Activated T-cell treated with anti-CD3 and anti-CD28 coated beads, Interleukin-2, amount 50 U/mL, for 1 hour (primary cell): ENCODE results near the gene MRPL51.
"Not testable (repeated sequence)": the region's sequence is repeated elsewhere in the genome, so short reads cannot be mapped to it uniquely, and the experiment has no call there.

Experiments
- DNase-seq: peaks from one replicate; pipeline ENCODE4 v3.0.0-alpha.2; 2020

MRPL51 gene

GRCh38 chr12:6530576-6531260, 37.7 kb upstream of the MRPL51 start:
- DNase-seq: no peak

DNA sequence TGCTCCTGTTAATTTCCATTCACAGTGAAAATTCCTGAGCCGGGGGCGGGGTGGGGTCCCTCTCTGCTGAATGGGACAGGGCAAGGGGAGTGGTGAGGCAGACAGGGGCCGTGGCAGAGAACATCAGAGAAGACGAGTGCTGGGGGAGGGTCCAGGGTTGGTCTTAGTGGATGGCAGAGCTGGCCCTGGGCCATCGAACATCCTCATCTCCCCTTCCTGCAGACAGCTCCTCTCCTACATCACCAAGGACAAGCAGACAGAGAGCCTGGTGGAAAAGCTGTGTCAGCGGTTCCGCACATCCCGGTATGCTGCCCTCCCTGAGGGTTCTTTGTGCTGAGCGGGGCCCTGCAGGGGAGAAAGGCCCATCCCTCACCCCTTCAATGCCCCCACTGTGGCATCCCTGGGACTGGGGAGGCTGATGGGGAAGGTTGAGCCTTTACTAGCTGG, 36.3 kb upstream of the MRPL51 start:
- DNase-seq: no peak

GRCh38 chr12:6528539-6529235, 35.6 kb upstream of the MRPL51 start:
- DNase-seq: no peak

DNA sequence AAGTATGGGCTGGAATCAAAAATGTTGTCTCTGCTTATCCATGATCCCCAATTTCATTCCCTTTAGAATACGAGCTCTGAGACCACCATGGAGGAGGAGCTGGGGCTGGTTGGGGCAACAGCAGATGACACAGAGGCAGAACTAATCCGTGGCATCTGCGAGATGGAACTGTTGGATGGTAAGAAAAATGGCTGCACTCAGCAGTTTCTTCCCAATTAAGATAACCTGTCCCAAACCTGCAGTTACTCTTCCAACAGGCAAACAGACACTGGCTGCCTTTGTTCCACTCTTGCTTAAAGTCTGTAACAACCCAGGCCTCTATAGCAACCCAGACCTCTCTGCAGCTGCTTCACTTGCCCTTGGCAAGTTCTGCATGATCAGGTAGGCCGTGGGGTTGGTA, 34.6 kb upstream of the MRPL51 start:
- no peak for DNase-seq

DNA sequence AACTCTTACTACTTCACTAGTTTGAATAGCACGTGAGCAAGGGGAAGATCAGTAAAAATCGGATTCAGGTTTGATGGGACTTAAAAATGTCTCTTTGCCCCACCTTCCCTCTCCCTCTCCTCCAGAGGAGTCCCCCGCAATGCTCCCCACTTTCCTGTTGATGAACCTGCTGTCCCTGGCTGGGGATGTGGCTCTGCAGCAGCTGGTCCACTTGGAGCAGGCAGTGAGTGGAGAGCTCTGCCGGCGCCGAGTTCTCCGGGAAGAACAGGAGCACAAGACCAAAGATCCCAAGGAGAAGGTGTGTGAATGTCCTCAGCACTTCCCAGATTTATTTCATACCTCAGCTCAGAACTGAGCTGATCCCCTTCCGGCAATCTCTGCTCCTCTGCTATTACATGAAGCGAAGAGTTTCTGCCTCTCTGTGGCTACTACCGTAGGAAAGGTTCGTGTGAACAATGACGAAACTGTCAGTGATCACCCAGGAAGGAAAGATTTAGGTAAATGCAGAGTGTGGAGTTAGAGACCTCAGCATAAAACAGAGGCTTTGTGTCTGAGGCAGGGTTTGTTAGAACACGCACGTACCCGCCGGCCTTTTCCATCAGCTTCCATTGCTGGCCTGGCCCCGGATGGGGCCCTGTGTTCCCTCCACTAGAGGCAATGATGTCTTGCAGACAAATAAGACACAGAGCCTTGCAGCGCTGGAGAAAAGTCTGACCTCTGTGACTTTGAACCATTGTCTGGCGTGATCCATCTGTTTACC, 33.9 kb upstream of the MRPL51 start:
- no peak for DNase-seq

GRCh38 chr12:6526201-6526600, 33.1 kb upstream of the MRPL51 start:
- no peak for DNase-seq

DNA sequence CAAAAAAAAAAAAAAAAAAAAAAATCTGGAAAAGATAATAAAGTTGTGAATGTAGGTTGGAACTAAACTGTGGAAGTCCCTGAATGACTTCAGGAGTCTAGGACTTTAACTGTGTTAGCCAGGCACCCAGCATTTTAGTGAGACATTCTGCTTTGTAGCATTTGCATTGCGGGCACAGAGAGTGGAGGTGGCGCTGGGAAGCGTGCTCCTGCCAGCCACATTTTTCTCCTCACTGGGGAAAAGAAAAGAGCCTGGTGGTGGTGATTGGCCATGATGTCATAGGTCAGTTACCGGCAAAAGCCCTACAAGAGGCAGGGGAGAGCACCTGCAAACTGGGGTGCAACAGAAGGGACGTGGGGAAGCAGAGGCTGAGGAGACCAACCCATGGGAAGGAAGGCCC, 31.6 kb upstream of the MRPL51 start:
- no peak for DNase-seq

DNA sequence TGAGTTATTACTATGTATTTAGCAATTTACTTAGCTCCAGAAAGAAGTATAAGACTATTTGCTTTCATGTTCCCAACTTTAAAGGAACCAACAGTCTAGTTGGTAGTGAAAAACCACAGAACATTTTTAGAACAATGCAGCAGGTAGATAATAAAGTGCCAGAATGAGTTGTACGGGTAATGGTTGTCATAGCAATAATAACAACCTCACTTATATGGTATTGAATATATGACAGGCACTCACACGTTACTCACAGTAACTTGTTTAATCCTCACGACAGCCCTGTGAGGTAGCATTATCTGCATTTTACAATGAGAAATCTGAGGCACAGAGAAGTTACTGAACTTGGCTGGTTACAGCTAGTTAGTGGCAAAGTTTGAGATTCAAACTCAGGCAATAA, 30.6 kb upstream of the MRPL51 start:
- no peak for DNase-seq

- no peak for DNase-seq
Measured at GRCh38 chr12:6522193-6522592, 29.1 kb upstream of the MRPL51 start.

- no peak for DNase-seq
Measured at GRCh38 chr12:6520186-6520585, 27.1 kb upstream of the MRPL51 start.

DNA sequence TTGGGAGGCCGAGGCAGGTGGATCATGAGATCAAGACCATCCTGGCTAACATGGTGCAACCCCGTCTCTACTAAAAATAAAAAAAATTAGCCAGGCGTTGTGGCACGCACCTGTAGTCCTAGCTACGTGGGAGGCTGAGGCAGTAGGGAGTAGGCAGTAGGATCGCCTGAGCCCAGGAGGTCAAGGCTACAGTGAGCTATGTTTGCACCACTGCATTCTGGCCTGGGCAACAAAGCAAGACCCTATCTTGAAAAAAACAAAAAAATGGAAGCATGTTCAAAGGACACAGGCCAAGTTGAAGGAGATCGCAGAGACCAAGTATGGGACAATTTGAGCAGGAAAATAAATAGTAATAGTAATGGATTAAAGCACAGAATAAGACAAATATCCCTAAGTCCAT, 15.0 kb upstream of the MRPL51 start:
- no peak for DNase-seq

DNA sequence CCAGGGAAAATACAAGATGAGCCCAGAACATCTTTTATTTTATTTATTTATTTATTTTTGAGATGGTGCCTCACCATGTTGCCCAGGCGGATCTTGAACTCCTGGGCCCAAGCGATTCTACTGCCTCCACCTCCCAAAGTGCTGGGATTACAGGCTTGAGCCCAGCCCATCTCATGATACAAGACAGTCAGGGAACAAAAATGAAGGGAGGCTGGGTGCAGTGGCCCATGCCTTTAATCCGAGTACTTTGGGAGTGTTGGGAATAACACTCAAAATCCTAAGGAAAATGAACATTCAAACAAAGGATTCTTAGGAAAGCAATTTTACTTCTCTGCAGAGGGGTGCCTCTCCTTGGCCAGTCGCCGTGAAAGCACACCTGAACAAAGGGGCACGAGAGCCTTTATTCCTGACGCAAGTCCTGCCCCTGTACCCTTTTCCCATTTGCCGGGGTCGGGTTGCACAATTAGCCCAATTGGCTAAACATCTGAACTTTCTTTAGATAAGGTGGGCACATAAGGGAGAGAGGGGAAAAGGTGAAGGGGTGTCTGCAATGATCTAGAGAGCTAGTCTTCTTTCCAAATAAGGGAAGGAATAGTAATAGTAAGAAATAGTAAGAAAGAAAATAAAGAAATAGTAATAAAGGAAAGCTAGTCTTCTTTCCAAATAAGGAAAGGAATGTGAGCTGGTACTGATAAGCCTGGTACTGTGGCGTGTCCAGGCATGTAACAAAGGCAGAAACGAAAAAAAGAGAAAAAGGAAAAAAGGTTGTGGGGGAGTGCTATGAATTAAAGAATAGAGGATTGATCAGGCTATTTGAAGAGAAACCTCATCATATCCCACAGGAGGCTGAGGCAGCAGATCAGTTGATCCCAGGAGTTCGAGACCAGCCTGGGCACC, 14.3 kb upstream of the MRPL51 start:
- no peak for DNase-seq

DNA sequence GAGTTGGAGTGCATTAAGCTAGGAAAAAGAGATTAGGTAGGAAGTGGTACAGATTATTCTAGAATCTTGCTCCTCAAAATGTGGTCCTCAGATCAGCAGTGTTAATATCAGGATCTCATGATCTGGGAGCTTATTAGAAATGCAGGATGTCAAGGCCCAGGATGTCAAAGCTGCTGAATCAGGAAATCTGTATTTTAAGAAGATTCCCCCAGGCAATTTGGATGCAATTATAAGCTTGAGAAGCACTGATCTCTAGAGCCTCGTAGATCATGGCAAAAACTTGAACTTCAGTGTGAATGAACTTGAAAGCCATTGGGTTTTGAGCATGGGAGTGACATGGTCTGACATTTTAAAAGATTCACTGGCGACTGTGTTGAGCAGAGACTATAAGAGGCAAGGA, 7.4 kb upstream of the MRPL51 start:
- no peak for DNase-seq

- DNase-seq: not testable (repeated sequence)
Measured at GRCh38 chr12:6497291-6497690, 4.2 kb upstream of the MRPL51 start.

- no peak for DNase-seq
Measured at GRCh38 chr12:6494968-6495367, 1.9 kb upstream of the MRPL51 start.

- no peak for DNase-seq
Measured at GRCh38 chr12:6494258-6494743, 1.2 kb upstream of the MRPL51 start.

DNA sequence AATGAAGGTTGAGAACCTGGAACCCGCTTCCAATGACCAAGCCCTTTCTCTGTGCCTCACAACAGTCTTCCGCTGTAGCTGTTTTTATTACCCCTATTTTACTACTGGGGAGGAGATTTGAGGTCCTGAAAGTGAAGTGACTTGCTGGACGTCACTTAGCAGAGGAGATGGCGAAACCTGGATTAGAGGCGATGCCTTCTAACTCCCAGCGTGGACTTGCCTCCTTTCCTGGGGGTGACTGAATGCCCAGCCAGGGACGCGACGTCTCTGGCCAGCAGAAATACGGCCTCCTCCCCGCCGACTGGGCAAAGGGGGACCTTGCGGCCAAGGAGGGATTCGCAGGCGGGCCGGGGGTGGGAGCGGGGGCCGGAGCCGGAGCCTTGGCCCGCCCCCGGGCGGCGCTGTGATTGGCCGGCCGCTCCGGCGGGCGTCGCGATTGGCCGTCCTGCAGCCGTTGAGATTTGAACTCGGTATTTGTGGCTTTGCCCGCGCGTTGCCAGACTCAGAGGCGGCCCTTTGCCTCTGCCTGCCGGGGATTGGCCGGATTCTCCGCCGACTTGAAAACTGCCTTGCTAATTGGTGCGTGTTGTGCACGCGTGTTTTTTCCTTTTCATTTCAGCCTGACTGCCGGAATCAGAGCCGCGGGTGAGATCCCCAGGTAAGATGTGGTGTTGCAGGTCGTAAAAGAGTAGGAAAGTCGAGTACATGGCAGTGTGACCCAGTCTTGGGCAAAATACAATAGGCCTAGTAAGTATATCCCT, 615 bp upstream of the MRPL51 start, which contains the start of gene NCAPD2:
Gene NCAPD2, plus strand, starts transcription at position 606 of the 761 bp plus-strand sequence. CDS start 997 bp downstream, outside the sequence.
- peak; percentile 92 for DNase-seq

DNA sequence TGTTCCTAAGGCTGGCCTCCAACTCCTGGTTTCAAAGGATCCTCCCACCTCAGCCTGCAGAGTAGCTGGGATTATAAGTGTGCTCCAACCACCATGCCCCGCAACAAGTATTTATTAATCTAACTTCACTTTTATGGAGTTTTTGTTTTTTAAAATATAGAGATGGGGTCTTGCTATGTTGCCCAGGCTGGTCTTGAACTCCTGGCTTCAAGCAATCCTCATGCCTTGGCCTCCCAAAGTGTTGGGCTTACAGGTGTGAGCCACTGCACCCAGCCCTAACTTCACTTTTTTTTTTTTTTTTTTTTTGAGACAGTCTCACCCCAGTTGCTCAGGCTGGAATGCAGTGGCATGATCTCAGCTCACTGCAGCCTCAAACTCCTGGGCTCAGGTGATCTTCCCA, 2.4 kb downstream of the MRPL51 start:
- DNase-seq: not testable (repeated sequence)

DNA sequence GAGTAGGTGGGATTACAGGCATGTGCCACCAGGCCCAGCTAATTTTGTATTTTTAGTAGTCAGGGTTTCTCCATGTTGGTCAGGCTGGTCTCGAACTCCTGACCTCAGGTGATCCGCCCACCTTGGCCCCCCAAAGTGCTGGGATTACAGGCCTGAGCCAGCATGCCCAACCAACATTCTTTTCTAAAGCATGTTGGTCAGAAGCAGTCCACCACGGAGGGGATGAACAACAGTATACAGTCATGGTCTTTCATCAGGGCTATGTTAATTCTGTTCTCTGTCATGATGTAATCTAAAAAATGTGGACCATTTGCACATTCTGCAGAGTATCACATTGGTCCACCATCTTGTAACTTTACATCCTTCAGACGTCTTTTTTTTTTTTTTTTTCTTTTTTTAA, 3.6 kb downstream of the MRPL51 start:
- no peak for DNase-seq

GRCh38 chr12:6488240-6488639, 4.8 kb downstream of the MRPL51 start:
- DNase-seq: no peak

GRCh38 chr12:6478416-6478815, 14.6 kb downstream of the MRPL51 start:
- no peak for DNase-seq
